ENCODE measurements around the gene PGK1. TPM values are rescaled to one million over a fixed set of nuclear protein-coding genes. Genes with fewer than 3 reads are reported as not detected.
"Not testable (repeated sequence)": the region's sequence is repeated elsewhere in the genome, so short reads cannot be mapped to it uniquely, and the experiment has no call there.

The PGK1 gene
- polyA plus RNA-seq, 3 donors: 292 to 1,007 (median 923) TPM

DNA sequence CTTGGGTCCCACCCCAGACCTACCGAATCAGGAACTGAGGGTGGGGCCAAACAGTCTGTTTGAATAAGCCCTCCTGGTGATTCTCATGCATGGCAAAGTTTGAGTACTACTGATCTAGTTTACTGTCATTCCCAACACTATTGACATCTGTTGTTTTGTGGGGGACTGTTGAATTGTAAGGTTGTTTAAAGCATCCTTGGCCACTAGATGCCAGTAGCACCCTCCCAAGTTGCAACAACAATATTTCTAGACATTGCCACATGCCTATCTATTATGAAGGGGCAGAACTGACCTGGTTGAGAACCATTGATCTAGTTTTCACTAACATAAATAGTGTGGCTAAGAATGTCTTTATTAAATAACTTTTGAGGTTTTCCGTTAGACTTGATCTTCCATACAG is 20.3 kb downstream of the PGK1 start:
- Histone ChIP-seq H3K79me2 (ENCODE audit: insufficient read depth, low read length) (peaks cover 46% of the 10 kb centered on the region), H4K20me1 (ENCODE audit: insufficient read depth, low read length) (peaks cover 94% of the 10 kb centered on the region), H3K9me3 (replicated peaks in 1 of 2; ENCODE audit: control insufficient read depth in 1 of 2, insufficient read depth in 1 of 2, low read length in 2 of 2) (no peaks in the 10 kb centered on the region), H3K36me3 (replicated peaks in 1 of 2; ENCODE audit: control insufficient read depth in 1 of 2, insufficient read depth in 2 of 2, low read length in 2 of 2) (peaks cover 89 to 94% of the 10 kb centered on the region in 2 donors), H3K27me3 (ENCODE audit: control insufficient read depth in 2 of 2, insufficient read depth in 2 of 2, low read length in 2 of 2) (no peaks in the 10 kb centered on the region), H3K4me2 (replicated peaks; ENCODE audit: extremely low read depth, low read length, poor library complexity, severe bottlenecking) (no peak overlapping the region), H3K4me3 (replicated peaks in 1 of 3; ENCODE audit: low read depth in 2 of 3, low read length in 3 of 3) (no peak overlapping the region), H2AFZ (ENCODE audit: insufficient read depth, low read depth, low read length, poor library complexity, severe bottlenecking) (no peak overlapping the region), H3K4me1 (ENCODE audit: control insufficient read depth in 1 of 2, insufficient read depth in 2 of 2, low read length in 2 of 2) (no peaks in the 10 kb centered on the region), H3K9ac (ENCODE audit: insufficient read depth, low read length, poor library complexity, severe bottlenecking) (no peak overlapping the region), H3K27ac (ENCODE audit: low read depth in 1 of 2, low read length in 2 of 2) (peak overlapping the region in 1 of 2 donors; percentile 1)
- intact Hi-C loops (cut with micrococcal nuclease): no loop called here
- WGBS (ENCODE audit: insufficient coverage): no CpG with 5 or more reads among the region's 2 CpGs
- Mint-ChIP-seq H3K4me3 (no peak overlapping the region), H3K36me3 (peaks cover 70 to 84% of the 10 kb centered on the region in 2 donors), H3K4me1 (no peaks in the 10 kb centered on the region), H3K9me3 (no peaks in the 10 kb centered on the region), H3K27me3 (ENCODE audit: low read depth in 3 of 3) (peaks cover 0 to 3% (median 0%) of the 10 kb centered on the region in 3 donors), H3K27ac (no peak overlapping the region)
- DNase-seq: no peak
- TF ChIP-seq, protein P1, sequence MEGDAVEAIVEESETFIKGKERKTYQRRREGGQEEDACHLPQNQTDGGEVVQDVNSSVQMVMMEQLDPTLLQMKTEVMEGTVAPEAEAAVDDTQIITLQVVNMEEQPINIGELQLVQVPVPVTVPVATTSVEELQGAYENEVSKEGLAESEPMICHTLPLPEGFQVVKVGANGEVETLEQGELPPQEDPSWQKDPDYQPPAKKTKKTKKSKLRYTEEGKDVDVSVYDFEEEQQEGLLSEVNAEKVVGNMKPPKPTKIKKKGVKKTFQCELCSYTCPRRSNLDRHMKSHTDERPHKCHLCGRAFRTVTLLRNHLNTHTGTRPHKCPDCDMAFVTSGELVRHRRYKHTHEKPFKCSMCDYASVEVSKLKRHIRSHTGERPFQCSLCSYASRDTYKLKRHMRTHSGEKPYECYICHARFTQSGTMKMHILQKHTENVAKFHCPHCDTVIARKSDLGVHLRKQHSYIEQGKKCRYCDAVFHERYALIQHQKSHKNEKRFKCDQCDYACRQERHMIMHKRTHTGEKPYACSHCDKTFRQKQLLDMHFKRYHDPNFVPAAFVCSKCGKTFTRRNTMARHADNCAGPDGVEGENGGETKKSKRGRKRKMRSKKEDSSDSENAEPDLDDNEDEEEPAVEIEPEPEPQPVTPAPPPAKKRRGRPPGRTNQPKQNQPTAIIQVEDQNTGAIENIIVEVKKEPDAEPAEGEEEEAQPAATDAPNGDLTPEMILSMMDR (IDR thresholded peaks at IDR 0.05): no peak

DNA sequence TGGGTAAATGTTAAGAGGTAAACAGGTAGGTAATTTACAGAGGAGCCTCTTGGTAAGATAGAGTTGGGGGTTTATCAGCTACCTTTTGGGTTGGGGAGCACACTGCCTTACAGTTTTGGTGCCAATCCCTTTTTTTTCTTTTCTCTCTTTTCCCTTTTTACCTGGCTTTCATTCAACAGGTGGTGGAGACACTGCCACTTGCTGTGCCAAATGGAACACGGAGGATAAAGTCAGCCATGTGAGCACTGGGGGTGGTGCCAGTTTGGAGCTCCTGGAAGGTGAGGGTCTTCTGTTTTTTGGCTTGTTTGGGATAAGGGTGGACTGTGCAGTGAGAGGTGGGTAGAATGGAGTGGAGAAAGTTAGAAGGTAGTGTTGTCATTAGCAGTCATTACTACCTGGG is 21.1 kb downstream of the PGK1 start:
- no peak for DNase-seq
- H4K20me1 ChIP-seq (ENCODE audit: insufficient read depth, low read length): peaks cover 85% of the 10 kb centered on the region
- intact Hi-C loops (cut with micrococcal nuclease): no loop called here
- H3K79me2 ChIP-seq (ENCODE audit: insufficient read depth, low read length): peaks cover 37% of the 10 kb centered on the region
- no peaks in the 10 kb centered on the region for H3K9me3 Mint-ChIP-seq
- no peak overlapping the region for H3K4me2 ChIP-seq (replicated peaks; ENCODE audit: extremely low read depth, low read length, poor library complexity, severe bottlenecking)
- peaks cover 0 to 3% (median 0%) of the 10 kb centered on the region in 3 donors for H3K27me3 Mint-ChIP-seq (ENCODE audit: low read depth in 3 of 3)
- H3K4me1 ChIP-seq (ENCODE audit: control insufficient read depth in 1 of 2, insufficient read depth in 2 of 2, low read length in 2 of 2): no peaks in the 10 kb centered on the region
- no peak overlapping the region for H3K27ac ChIP-seq (ENCODE audit: low read depth in 1 of 2, low read length in 2 of 2)
- H3K36me3 Mint-ChIP-seq: peaks cover 64 to 81% of the 10 kb centered on the region in 2 donors
- TF ChIP-seq, protein P1 (IDR thresholded peaks at IDR 0.05): no peak
- WGBS (ENCODE audit: insufficient coverage): no CpG with 5 or more reads among the region's 1 CpG
- no peak overlapping the region for H3K9ac ChIP-seq (ENCODE audit: insufficient read depth, low read length, poor library complexity, severe bottlenecking)
- peaks cover 83 to 92% of the 10 kb centered on the region in 2 donors for H3K36me3 ChIP-seq (replicated peaks in 1 of 2; ENCODE audit: control insufficient read depth in 1 of 2, insufficient read depth in 2 of 2, low read length in 2 of 2)
- H3K4me1 Mint-ChIP-seq: no peaks in the 10 kb centered on the region
- H3K9me3 ChIP-seq (replicated peaks in 1 of 2; ENCODE audit: control insufficient read depth in 1 of 2, insufficient read depth in 1 of 2, low read length in 2 of 2): no peaks in the 10 kb centered on the region
- no peak overlapping the region for H3K4me3 Mint-ChIP-seq
- H3K27me3 ChIP-seq (ENCODE audit: control insufficient read depth in 2 of 2, insufficient read depth in 2 of 2, low read length in 2 of 2): no peaks in the 10 kb centered on the region
- H3K27ac Mint-ChIP-seq: peak overlapping the region in 1 of 7 donors; percentile 60
- no peak overlapping the region for H2AFZ ChIP-seq (ENCODE audit: insufficient read depth, low read depth, low read length, poor library complexity, severe bottlenecking)
- H3K4me3 ChIP-seq (replicated peaks in 1 of 3; ENCODE audit: low read depth in 2 of 3, low read length in 3 of 3): no peak overlapping the region

DNA sequence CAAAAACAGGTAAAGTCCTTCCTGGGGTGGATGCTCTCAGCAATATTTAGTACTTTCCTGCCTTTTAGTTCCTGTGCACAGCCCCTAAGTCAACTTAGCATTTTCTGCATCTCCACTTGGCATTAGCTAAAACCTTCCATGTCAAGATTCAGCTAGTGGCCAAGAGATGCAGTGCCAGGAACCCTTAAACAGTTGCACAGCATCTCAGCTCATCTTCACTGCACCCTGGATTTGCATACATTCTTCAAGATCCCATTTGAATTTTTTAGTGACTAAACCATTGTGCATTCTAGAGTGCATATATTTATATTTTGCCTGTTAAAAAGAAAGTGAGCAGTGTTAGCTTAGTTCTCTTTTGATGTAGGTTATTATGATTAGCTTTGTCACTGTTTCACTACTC is 21.7 kb downstream of the PGK1 start:
- Histone ChIP-seq H4K20me1 (ENCODE audit: insufficient read depth, low read length) (peaks cover 79% of the 10 kb centered on the region), H3K79me2 (ENCODE audit: insufficient read depth, low read length) (peaks cover 33% of the 10 kb centered on the region), H3K36me3 (replicated peaks in 1 of 2; ENCODE audit: control insufficient read depth in 1 of 2, insufficient read depth in 2 of 2, low read length in 2 of 2) (peaks cover 78 to 94% of the 10 kb centered on the region in 2 donors)
- H3K4me3 ChIP-seq (replicated peaks in 1 of 3; ENCODE audit: low read depth in 2 of 3, low read length in 3 of 3); H3K9me3 ChIP-seq (replicated peaks in 1 of 2; ENCODE audit: control insufficient read depth in 1 of 2, insufficient read depth in 1 of 2, low read length in 2 of 2); intact Hi-C loops (cut with micrococcal nuclease); H3K27me3 Mint-ChIP-seq (ENCODE audit: low read depth in 3 of 3); H3K4me1 Mint-ChIP-seq; DNase-seq; H3K27ac Mint-ChIP-seq; H3K9me3 Mint-ChIP-seq; H3K27ac ChIP-seq (ENCODE audit: low read depth in 1 of 2, low read length in 2 of 2); H3K4me2 ChIP-seq (replicated peaks; ENCODE audit: extremely low read depth, low read length, poor library complexity, severe bottlenecking); H3K4me3 Mint-ChIP-seq; H3K9ac ChIP-seq (ENCODE audit: insufficient read depth, low read length, poor library complexity, severe bottlenecking); H3K4me1 ChIP-seq (ENCODE audit: control insufficient read depth in 1 of 2, insufficient read depth in 2 of 2, low read length in 2 of 2); H2AFZ ChIP-seq (ENCODE audit: insufficient read depth, low read depth, low read length, poor library complexity, severe bottlenecking); H3K27me3 ChIP-seq (ENCODE audit: control insufficient read depth in 2 of 2, insufficient read depth in 2 of 2, low read length in 2 of 2): not testable (repeated sequence)
- peaks cover 67 to 86% of the 10 kb centered on the region in 2 donors for H3K36me3 Mint-ChIP-seq

All from CD14-positive monocyte (primary cell).